GM19351 (cell line): ENCODE measurements around the gene PRRX2.

Experiments
- ATAC-seq: cut with Tn5 transposase; IDR thresholded peaks from one replicate; pipeline ENCODE4 v1.9.1; 2021; ENCODE audit warnings: mild to moderate bottlenecking, moderate library complexity; ENCODE audit not compliant: unreplicated experiment

Gene PRRX2

GRCh38 chr9:129702589-129703520, 37.4 kb downstream of the PRRX2 start:
- ATAC-seq: no peak

GRCh38 chr9:129703667-129704355, 38.4 kb downstream of the PRRX2 start:
- no peak for ATAC-seq

GRCh38 chr9:129704807-129705206, 39.4 kb downstream of the PRRX2 start:
- no peak for ATAC-seq

GRCh38 chr9:129708793-129709192, 43.3 kb downstream of the PRRX2 start:
- no peak for ATAC-seq

- no peak for ATAC-seq
Measured at GRCh38 chr9:129709438-129710168, 44.2 kb downstream of the PRRX2 start.

- ATAC-seq: no peak
Measured at GRCh38 chr9:129710169-129710453, 44.7 kb downstream of the PRRX2 start.

- ATAC-seq: no peak
Measured at GRCh38 chr9:129712634-129713401, 47.4 kb downstream of the PRRX2 start.

GRCh38 chr9:129713402-129713679, 47.9 kb downstream of the PRRX2 start:
- ATAC-seq: no peak

- ATAC-seq: no peak
Measured at GRCh38 chr9:129714511-129715061, 49.1 kb downstream of the PRRX2 start.

GRCh38 chr9:129716091-129716490, 50.6 kb downstream of the PRRX2 start:
- ATAC-seq: no peak

- no peak for ATAC-seq
Measured at GRCh38 chr9:129717991-129718390, 52.5 kb downstream of the PRRX2 start.

- ATAC-seq: no peak
Measured at GRCh38 chr9:129718647-129719046, 53.2 kb downstream of the PRRX2 start.

- ATAC-seq: no peak
Measured at GRCh38 chr9:129719135-129719534, 53.7 kb downstream of the PRRX2 start.

- no peak for ATAC-seq
Measured at GRCh38 chr9:129720181-129720864, 54.9 kb downstream of the PRRX2 start.

- ATAC-seq: no peak
Measured at GRCh38 chr9:129720865-129721545, 55.6 kb downstream of the PRRX2 start.

GRCh38 chr9:129722913-129723312, 57.5 kb downstream of the PRRX2 start:
- no peak for ATAC-seq

GRCh38 chr9:129724456-129725190, 59.2 kb downstream of the PRRX2 start:
- no peak for ATAC-seq

GRCh38 chr9:129725795-129726251, 60.4 kb downstream of the PRRX2 start:
- ATAC-seq: no peak
